Activated CD8-positive, alpha-beta memory T cell treated with anti-CD3 and anti-CD28 coated beads for 36 hours (primary cell): ENCODE measurements around the gene SAMD11. TPM values are rescaled to one million over a fixed set of nuclear protein-coding genes. Genes with fewer than 3 reads are reported as not detected.

Source experiments
- CTCF ChIA-PET: fragments of 350-600 bp; sonication (Branson Sonifier 250); formaldehyde crosslinking; loops from one replicate; lab custom pipeline; 2021; ENCODE audit warnings: antibody characterized with exemption; lab: Charles Lee
- POLR2A ChIA-PET: fragments of 350-600 bp; sonication (Branson Sonifier 250); formaldehyde crosslinking; loops from one replicate; lab custom pipeline; 2021; ENCODE audit warnings: antibody characterized with exemption; lab: Charles Lee
- total RNA-seq, 2 experiments: library from RNA; stranded (reverse); gene quantifications; one replicate each; pipeline ENCODE4 v1.2.3, GENCODE V29; 2021

SAMD11 gene
- total RNA-seq, 2 experiments from 2014 or later, result not detected

DNA sequence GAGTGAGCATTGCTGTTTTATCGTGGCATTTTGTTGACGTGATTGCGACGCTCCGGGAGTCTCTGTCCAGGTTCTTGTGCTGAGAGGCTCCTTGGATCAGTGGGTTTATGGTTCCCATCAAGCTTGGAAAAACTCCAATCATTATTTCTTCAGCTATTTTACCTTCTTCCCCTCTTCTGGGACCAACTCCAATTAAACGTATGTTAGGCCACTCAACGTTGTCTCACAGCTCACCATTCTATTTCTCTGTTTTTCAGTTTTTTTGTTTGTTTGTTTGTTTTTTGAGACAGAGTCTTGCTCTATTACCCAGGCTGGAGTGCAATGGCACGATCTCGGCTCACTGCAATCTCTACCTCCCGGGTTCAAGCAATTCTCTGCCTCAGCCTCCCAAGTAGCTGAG lies 68.2 kb downstream of the SAMD11 start:
- CTCF ChIA-PET, result interaction anchor here (2.3 to 3.6 kb wide), 2 partner anchors 8 to 10 kb away, joined by 14 to 17 read pairs; no protein-coding TSS in a partner anchor
- POLR2A ChIA-PET, result no interaction called here

DNA sequence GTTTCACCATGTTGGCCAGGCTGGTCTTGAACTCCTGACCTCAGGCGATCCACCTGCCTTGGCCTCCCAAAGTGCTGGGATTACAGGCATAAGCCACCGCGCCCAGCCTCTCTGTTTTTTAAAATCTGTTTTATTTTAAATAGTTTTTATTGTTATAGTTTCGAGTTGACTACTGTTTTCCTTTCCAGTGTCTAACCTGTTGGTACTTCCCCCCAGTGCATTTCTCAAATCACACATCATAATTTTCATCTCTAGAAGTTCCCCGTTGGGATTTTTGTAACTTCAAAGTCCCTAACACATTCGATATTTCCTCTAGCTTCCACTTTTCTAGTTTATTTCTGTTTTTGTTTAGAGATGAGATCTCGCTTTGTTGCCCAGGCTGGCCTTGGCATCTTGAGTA lies 68.6 kb downstream of the SAMD11 start:
- ChIA-PET POLR2A (no interaction called here), CTCF (interaction anchor here (1.7 to 3.6 kb wide), 4 partner anchors 8 to 71 kb away, joined by 4 to 17 read pairs (median 10); partner anchors contain the start of gene ISG15)

DNA sequence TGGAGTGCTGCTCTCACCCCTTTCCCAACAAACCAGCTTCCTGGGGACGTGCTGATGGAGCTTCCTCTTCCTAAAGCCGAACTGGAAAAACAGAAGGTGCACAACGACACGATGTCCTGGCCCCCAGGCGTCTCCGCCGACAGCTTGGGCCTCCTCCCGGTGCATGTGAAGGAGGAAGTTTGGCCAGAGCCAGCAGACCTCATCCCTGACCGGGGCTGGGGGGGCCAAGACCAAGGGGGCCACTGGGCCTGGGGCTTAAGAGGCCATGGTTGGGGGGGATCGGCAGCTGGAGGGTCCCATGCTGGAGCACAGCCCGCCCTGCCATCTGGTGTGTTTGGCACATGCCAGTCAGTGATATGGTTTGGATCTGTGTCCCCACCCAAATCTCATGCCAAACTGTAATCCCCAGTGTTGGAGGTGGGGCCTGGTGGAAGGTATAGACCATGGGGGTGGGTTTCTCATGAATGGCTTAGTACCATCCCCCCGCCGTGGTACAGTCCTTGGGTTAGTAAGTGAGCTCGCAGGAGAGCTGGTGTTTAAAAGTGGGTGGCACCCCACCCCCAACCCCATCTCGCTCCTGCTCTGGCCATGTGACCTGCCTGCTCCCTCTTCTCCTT lies 69.8 kb downstream of the SAMD11 start:
- POLR2A ChIA-PET, result no interaction called here
- CTCF ChIA-PET, result interaction anchor here (0.5 to 3.6 kb wide), 5 partner anchors 9 to 70 kb away, joined by 4 to 17 read pairs (median 5); partner anchors contain the start of gene ISG15

Other genes starting within 250 kb of the SAMD11 start
- not detected for gene OR4F16, start 237.3 kb upstream of the SAMD11 start, total RNA-seq
- 100 to 1,000 TPM; 180 to 192 TPM for gene NOC2L, start 35.3 kb downstream of the SAMD11 start, total RNA-seq
- gene KLHL17, start 36.7 kb downstream of the SAMD11 start, total RNA-seq, result 10 to 100 TPM; 33.6 to 37.2 TPM
- gene PLEKHN1, start 42.6 kb downstream of the SAMD11 start, total RNA-seq, result 1 to 10 TPM; 3.1 to 3.8 TPM
- not detected for gene PERM1, start 58.2 kb downstream of the SAMD11 start, total RNA-seq
- under 1 TPM; 0.27 to 0.51 TPM for gene HES4, start 76.2 kb downstream of the SAMD11 start, total RNA-seq
- gene ISG15, start 89.6 kb downstream of the SAMD11 start, total RNA-seq, result 10 to 100 TPM; 16.6 to 18.7 TPM
- 10 to 100 TPM; 12.1 to 12.5 TPM for gene AGRN, start 96.2 kb downstream of the SAMD11 start, total RNA-seq
- not detected for gene RNF223, start 150.4 kb downstream of the SAMD11 start, total RNA-seq
- gene C1orf159, start 192.2 kb downstream of the SAMD11 start, total RNA-seq, result 10 to 100 TPM; 20.0 to 22.1 TPM
- not detected for gene TTLL10, start 250.0 kb downstream of the SAMD11 start, total RNA-seq